HepG2 (cell line): ENCODE data around the gene ELOVL2. TPM values are rescaled to one million over a fixed set of nuclear protein-coding genes. Genes with fewer than 3 reads are reported as not detected.

Source experiments
- BORCS8-MEF2B ChIP-seq: sonication (generic); formaldehyde crosslinking; IDR thresholded peaks from 2 replicates; pipeline ENCODE4 v1.8.0; 2022; ENCODE audit warnings: mild to moderate bottlenecking, missing genetic modification reagents
- BRCA1 ChIP-seq: sonication (generic); formaldehyde crosslinking; IDR thresholded peaks from 2 replicates; pipeline ENCODE4 v1.4.0; 2020; ENCODE audit warnings: missing genetic modification reagents
- CSRNP2 ChIP-seq: sonication (generic); formaldehyde crosslinking; conservative IDR thresholded peaks from 2 replicates; pipeline ENCODE4 v1.8.0; 2022; ENCODE audit warnings: low read depth, missing genetic modification reagents
- JUN ChIP-seq: sonication (generic); formaldehyde crosslinking; IDR thresholded peaks from 2 replicates; pipeline ENCODE4 v1.4.0; 2020; ENCODE audit warnings: mild to moderate bottlenecking, missing genetic modification reagents
- KLF11 ChIP-seq: IDR thresholded peaks from 2 replicates; pipeline ENCODE4 v1.6.1; 2016; ENCODE audit warnings: missing compliant biosample characterization
- NPAS2 ChIP-seq: sonication (generic); formaldehyde crosslinking; IDR thresholded peaks from 2 replicates; pipeline ENCODE4 v1.8.0; 2022; ENCODE audit warnings: mild to moderate bottlenecking, missing genetic modification reagents, borderline replicate concordance
- PCBP1 ChIP-seq: fragments of 200-400 bp; formaldehyde crosslinking; IDR thresholded peaks from 2 replicates; pipeline ENCODE4 v1.6.1; 2017; ENCODE audit warnings: mild to moderate bottlenecking, low read depth, low read length, borderline replicate concordance
- PHB2 ChIP-seq: fragments of 450-650 bp; IDR thresholded peaks from 2 replicates; pipeline ENCODE4 v1.6.1; 2018; ENCODE audit not compliant: partially characterized antibody
- RNF219 ChIP-seq: sonication (generic); formaldehyde crosslinking; IDR thresholded peaks from 2 replicates; pipeline ENCODE4 v1.5.0; 2020; ENCODE audit warnings: mild to moderate bottlenecking, missing genetic modification reagents
- SAP130 ChIP-seq: IDR thresholded peaks from 2 replicates; pipeline ENCODE4 v1.6.1; 2016; ENCODE audit warnings: low read depth
- SMC3 ChIP-seq: IDR thresholded peaks from 2 replicates; pipeline ENCODE4 v1.6.1; 2011; ENCODE audit warnings: low read length, improper control_type of control experiment
- TRIM24 ChIP-seq: sonication (generic); formaldehyde crosslinking; IDR thresholded peaks from 2 replicates; pipeline ENCODE4 v1.8.0; 2022; ENCODE audit warnings: mild to moderate bottlenecking, missing genetic modification reagents
- ZBTB21 ChIP-seq: sonication (generic); formaldehyde crosslinking; IDR thresholded peaks from 2 replicates; pipeline ENCODE4 v1.4.0; 2020; ENCODE audit warnings: missing genetic modification reagents
- ZNF121 ChIP-seq: sonication (generic); formaldehyde crosslinking; IDR thresholded peaks from 2 replicates; pipeline ENCODE4 v1.5.0; 2020; ENCODE audit warnings: mild to moderate bottlenecking, missing genetic modification reagents
- ZNF615 ChIP-seq: sonication (generic); formaldehyde crosslinking; IDR thresholded peaks from 2 replicates; pipeline ENCODE4 v1.5.0; 2020; ENCODE audit warnings: mild to moderate bottlenecking, missing genetic modification reagents, borderline replicate concordance
- ZNF720 ChIP-seq: sonication (generic); formaldehyde crosslinking; IDR thresholded peaks from 2 replicates; pipeline ENCODE4 v1.4.0; 2020; ENCODE audit warnings: missing genetic modification reagents
- ZNF841 ChIP-seq: sonication (generic); formaldehyde crosslinking; IDR thresholded peaks from 2 replicates; pipeline ENCODE4 v1.8.1; 2023; ENCODE audit warnings: missing genetic modification reagents, borderline replicate concordance
- polyA plus RNA-seq, 8 experiments: library from polyadenylated mRNA; depleted of rRNA in 3 of 8; stranded (reverse) in 7 of 8; unstranded in 1 of 8; fragments of >200 nt; fragmentation: Illumina TruSeq in 4 of 8; extraction: Trizol in 4 of 8; gene quantifications; 2 replicates each; pipeline versions ENCODE4 v1.2.1 to v1.2.3, GENCODE V29; 2011 to 2016; ENCODE audit warnings: low read depth in 4 of 8, missing spikeins in 1 of 8, mixed read lengths in 1 of 8; ENCODE audit not compliant: insufficient read depth in 1 of 8
- total RNA-seq, 5 experiments: library from RNA; depleted of rRNA; stranded (reverse); fragments of >200 nt; fragmentation: Illumina TruSeq; extraction: Trizol; gene quantifications; 2 replicates each; pipeline ENCODE4 v1.2.3, GENCODE V29; 2016; ENCODE audit warnings: low read depth in 1 of 5
- TF ChIP-seq, protein P1 (sequence below): sonication (generic); formaldehyde crosslinking; conservative IDR thresholded peaks from 2 replicates; pipeline ENCODE4 v1.4.0; 2020; ENCODE audit warnings: mild to moderate bottlenecking, missing genetic modification reagents, moderate library complexity
- TF ChIP-seq, protein P2 (sequence below): sonication (generic); formaldehyde crosslinking; IDR thresholded peaks from 2 replicates; pipeline ENCODE4 v1.4.0; 2020; ENCODE audit warnings: mild to moderate bottlenecking, missing genetic modification reagents
- TF ChIP-seq, protein P3 (sequence below): sonication (generic); formaldehyde crosslinking; IDR thresholded peaks from 2 replicates; pipeline ENCODE4 v1.4.0; 2020; ENCODE audit warnings: missing genetic modification reagents; ENCODE audit errors: not compliant biosample characterization
- TF ChIP-seq, protein P4 (sequence below): sonication (generic); formaldehyde crosslinking; IDR thresholded peaks from 2 replicates; pipeline ENCODE4 v1.5.0; 2020; ENCODE audit warnings: missing genetic modification reagents, mild to moderate bottlenecking, borderline replicate concordance

ELOVL2 gene
- total and polyA plus RNA-seq, 2 of the 13 experiments (the other 11 are each of a cell fraction or from before 2014, with no cell fraction given) = 43.6 to 65.4 TPM

DNA sequence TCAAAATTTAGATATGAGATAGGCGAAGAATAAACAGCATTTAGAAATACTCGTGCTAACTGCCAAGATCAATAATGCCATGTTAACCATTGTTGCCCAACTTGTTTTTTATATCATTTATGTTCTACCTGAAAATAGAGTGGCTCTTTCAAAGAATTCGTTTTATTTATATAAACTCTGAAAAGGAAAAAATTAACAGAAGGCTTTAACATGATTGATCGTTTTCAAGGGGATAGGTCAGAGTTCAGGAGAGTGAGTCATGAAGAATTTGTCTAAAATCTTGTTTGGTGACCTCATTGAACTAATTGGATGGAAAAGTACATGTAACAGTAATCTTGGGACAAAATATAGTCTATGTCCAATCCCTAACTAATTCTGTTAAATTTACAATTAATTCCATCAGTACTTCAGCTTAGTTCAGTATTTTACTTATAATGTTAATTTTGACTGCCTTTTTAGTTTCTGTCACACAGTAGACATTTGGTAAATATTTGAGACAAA lies 11.1 kb upstream of the ELOVL2 start (continued):
- TF ChIP-seq ZNF615 (CRISPR knock-in tag) = no peak
- no peak for TF ChIP-seq ZNF121 (CRISPR knock-in tag)
- peak; percentile 84 for TF ChIP-seq JUN (CRISPR knock-in tag)
- TF ChIP-seq, protein P1, sequence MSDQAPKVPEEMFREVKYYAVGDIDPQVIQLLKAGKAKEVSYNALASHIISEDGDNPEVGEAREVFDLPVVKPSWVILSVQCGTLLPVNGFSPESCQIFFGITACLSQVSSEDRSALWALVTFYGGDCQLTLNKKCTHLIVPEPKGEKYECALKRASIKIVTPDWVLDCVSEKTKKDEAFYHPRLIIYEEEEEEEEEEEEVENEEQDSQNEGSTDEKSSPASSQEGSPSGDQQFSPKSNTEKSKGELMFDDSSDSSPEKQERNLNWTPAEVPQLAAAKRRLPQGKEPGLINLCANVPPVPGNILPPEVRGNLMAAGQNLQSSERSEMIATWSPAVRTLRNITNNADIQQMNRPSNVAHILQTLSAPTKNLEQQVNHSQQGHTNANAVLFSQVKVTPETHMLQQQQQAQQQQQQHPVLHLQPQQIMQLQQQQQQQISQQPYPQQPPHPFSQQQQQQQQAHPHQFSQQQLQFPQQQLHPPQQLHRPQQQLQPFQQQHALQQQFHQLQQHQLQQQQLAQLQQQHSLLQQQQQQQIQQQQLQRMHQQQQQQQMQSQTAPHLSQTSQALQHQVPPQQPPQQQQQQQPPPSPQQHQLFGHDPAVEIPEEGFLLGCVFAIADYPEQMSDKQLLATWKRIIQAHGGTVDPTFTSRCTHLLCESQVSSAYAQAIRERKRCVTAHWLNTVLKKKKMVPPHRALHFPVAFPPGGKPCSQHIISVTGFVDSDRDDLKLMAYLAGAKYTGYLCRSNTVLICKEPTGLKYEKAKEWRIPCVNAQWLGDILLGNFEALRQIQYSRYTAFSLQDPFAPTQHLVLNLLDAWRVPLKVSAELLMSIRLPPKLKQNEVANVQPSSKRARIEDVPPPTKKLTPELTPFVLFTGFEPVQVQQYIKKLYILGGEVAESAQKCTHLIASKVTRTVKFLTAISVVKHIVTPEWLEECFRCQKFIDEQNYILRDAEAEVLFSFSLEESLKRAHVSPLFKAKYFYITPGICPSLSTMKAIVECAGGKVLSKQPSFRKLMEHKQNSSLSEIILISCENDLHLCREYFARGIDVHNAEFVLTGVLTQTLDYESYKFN = peak; percentile 87
- TF ChIP-seq ZNF720 (CRISPR knock-in tag) = no peak
- no peak for TF ChIP-seq RNF219 (CRISPR knock-in tag)
- no peak for TF ChIP-seq CSRNP2 (CRISPR knock-in tag)
- TF ChIP-seq, protein P2, sequence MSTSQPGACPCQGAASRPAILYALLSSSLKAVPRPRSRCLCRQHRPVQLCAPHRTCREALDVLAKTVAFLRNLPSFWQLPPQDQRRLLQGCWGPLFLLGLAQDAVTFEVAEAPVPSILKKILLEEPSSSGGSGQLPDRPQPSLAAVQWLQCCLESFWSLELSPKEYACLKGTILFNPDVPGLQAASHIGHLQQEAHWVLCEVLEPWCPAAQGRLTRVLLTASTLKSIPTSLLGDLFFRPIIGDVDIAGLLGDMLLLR = no peak
- no peak for TF ChIP-seq PCBP1
- TF ChIP-seq ZBTB21 (CRISPR knock-in tag) = peak; percentile 73; the same call in 1 of the 2 replicates
- no peak for TF ChIP-seq SMC3
- TF ChIP-seq PHB2 = no peak
- TF ChIP-seq KLF11 = no peak; the same call in 1 of the 2 replicates
- TF ChIP-seq, protein P3, sequence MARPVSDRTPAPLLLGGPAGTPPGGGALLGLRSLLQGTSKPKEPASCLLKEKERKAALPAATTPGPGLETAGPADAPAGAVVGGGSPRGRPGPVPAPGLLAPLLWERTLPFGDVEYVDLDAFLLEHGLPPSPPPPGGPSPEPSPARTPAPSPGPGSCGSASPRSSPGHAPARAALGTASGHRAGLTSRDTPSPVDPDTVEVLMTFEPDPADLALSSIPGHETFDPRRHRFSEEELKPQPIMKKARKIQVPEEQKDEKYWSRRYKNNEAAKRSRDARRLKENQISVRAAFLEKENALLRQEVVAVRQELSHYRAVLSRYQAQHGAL (CRISPR knock-in tag) = no peak
- TF ChIP-seq SAP130 (CRISPR knock-in tag) = peak; percentile 53
- TF ChIP-seq, protein P4, sequence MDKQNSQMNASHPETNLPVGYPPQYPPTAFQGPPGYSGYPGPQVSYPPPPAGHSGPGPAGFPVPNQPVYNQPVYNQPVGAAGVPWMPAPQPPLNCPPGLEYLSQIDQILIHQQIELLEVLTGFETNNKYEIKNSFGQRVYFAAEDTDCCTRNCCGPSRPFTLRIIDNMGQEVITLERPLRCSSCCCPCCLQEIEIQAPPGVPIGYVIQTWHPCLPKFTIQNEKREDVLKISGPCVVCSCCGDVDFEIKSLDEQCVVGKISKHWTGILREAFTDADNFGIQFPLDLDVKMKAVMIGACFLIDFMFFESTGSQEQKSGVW = no peak
- no peak for TF ChIP-seq NPAS2 (CRISPR knock-in tag)
- TF ChIP-seq BRCA1 (CRISPR knock-in tag) = no peak
- TF ChIP-seq BORCS8-MEF2B = no peak
- TF ChIP-seq TRIM24 (CRISPR knock-in tag) = no peak
- no peak for TF ChIP-seq ZNF841 (CRISPR knock-in tag)
